GM19455 (cell line): ENCODE results near the gene PAPOLB.

Experiments
- ATAC-seq: cut with Tn5 transposase; IDR thresholded peaks from one replicate; pipeline ENCODE4 v1.9.1; 2021; ENCODE audit not compliant: unreplicated experiment

The PAPOLB gene

GRCh38 chr7:4842319-4843064 is 19.3 kb downstream of the PAPOLB start:
- no peak for ATAC-seq

GRCh38 chr7:4841836-4842235 is 20.0 kb downstream of the PAPOLB start:
- no peak for ATAC-seq

- ATAC-seq: no peak
Measured at GRCh38 chr7:4841007-4841784, 20.6 kb downstream of the PAPOLB start.

- no peak for ATAC-seq
Measured at GRCh38 chr7:4840079-4840501, 21.7 kb downstream of the PAPOLB start.

DNA sequence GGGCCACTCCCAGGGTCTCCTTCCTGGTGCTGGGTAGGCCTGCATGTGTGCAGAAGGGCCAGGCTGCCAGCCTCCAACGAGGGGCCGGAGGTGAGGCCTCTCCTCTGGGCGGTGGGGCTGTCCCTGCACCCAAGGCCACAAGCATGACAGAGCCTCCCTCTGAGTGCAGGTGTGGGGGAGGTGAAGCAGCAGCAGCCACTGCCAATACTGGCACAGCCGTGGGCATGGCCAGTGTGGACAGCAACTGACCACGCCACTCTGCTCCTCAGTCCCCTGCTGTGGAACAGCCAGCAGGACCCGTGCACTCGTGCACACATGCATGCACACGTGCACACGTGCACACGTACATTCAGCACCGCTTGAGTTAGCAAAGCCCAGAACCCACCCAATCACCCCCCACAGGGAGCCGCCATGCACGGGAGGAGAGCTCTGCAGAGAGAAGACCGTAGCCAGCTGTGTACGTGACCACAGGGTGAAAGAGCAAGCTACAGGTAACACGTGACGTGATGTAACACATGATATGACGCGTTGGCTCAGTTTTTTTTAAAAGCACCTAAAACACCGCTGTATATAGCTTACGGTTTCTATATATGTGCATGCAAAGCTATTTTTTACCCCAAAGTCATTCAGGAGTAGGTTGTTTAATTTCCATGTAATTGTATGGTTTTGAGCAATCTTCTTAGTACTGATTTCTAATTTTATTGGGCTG is 23.1 kb downstream of the PAPOLB start:
- no peak for ATAC-seq

DNA sequence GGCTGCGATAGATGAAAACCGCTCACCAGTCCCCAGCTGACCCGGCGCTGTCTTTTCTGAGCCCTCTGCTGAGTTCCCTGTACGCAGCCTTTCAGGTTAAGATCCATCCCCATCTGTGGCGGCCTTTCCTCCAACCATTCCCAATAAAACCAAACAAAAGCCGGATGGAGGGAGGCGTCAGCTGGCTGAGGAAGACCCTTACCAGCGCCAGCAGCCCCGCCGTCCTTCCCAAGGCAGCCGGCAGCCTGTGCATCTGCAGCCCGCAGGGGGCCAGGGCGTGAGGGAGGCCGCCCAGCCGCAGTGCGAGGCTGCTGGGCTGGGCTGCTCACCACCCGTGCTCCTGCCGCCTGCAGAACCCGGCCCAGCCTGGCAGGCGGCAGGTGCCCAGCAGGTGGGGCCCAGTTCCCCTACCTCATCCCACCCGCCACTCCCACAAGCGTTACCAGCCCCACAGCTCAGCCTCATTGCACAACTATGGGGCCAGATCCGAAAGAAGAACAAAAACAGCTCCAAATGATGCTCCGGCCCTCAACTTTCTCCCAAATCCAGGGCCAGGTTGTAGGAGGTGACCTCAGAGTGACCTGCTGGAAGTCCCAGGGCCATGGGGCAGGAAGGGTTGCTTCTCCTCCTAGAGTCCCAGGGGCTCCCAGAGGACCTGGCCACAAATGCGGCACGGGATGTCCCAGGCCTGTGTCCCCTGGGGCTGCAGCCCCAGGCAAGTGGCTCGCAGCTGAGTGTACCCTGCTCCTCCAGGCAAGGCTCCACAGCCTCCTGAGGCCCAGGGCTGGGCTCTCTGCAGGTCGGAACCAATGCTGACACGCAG is 23.8 kb downstream of the PAPOLB start:
- ATAC-seq: no peak

- no peak for ATAC-seq
Measured at GRCh38 chr7:4837041-4837802, 24.6 kb downstream of the PAPOLB start.

GRCh38 chr7:4836206-4836661 is 25.6 kb downstream of the PAPOLB start:
- ATAC-seq: no peak

GRCh38 chr7:4835398-4836205 is 26.2 kb downstream of the PAPOLB start:
- no peak for ATAC-seq

- no peak for ATAC-seq
Measured at GRCh38 chr7:4834601-4835397, 27.0 kb downstream of the PAPOLB start.

GRCh38 chr7:4833691-4834600 is 27.9 kb downstream of the PAPOLB start:
- no peak for ATAC-seq

DNA sequence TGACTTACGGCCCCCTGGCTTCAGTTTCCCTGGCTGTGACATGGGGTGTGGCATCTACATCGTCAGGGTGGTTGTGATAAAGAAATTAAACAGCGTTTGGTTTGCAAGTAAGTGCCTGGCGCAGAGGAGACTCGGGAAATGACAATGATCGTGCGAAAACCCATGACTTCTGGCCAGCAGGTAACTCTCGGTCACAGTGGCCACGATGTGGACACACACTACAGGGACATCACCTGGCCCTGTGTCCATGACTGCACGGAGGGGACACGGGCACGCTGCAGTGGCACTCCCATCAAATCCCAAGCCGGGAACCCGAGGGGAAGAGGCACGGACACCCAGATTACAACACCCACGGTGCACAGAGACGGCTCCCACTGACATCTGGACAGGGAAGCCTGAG is 28.7 kb downstream of the PAPOLB start:
- ATAC-seq: no peak

- ATAC-seq: no peak
Measured at GRCh38 chr7:4832711-4833110, 29.1 kb downstream of the PAPOLB start.

GRCh38 chr7:4831723-4832495 is 29.9 kb downstream of the PAPOLB start:
- ATAC-seq: no peak

GRCh38 chr7:4830176-4830575 is 31.7 kb downstream of the PAPOLB start:
- no peak for ATAC-seq

DNA sequence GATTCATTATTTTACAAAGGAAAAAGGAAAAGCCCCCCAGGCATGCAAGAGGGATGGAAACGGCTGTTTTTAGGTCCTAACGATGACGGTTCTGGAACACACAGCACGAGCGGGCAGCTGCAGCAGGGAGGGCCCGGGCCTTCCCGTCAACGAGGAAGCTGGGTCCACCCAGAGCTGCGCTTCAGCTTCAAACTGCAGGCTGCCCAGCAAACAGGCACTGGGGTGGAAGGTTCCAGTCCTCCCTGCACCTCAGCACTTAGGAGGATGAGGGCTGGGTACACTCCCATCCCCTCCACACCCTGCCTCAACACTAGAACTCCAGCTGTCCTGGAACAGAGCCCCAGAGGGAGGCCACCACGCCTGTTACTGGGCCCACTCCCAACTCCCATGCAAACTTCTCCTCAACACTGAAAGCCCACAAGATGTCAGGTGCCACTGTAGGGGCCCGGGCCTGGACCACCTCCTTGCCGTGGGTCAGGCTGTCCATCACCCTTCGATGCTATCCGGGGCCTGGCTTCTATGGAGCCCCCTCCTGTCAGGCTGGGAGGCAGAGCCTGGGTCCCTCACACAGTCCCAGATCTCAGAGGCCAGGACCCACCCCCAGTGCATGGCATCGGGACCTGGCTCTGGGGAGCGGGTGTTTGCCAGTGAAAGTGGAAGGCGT is 33.0 kb downstream of the PAPOLB start:
- no peak for ATAC-seq
